Heart left ventricle (tissue), 16 donors: ENCODE data around the gene AIPL1. TPM values are rescaled to one million over a fixed set of nuclear protein-coding genes. Genes with fewer than 3 reads are reported as not detected.

Experiments used
- ATAC-seq, 4 donors: fragments of 200-7000 bp; cut with Tn5 transposase; one replicate each; pipeline ENCODE4 v1.9.1; 2020 to 2022; ENCODE audit warnings: moderate library complexity in 4 of 4, mild to moderate bottlenecking in 3 of 4, moderate number of reproducible peaks in 1 of 4
- DNase-seq, 5 donors: peaks; one replicate each; pipeline ENCODE4 v3.0.0-alpha.2; 2020
- H3K27ac ChIP-seq, 12 donors: fragments of 200-600 bp; sonication (generic) in 4 of 12; one replicate each; pipeline versions ENCODE4 v1.5.0 to v1.8.0; 2016 to 2022; ENCODE audit warnings: mild to moderate bottlenecking in 2 of 12
- H3K27me3 ChIP-seq, 9 donors: fragments of 200-600 bp; sonication (generic) in 2 of 9; one replicate each; pipeline versions ENCODE4 v1.5.1 to v1.8.0; 2016 to 2022; ENCODE audit warnings: mild to moderate bottlenecking in 3 of 9
- H3K36me3 ChIP-seq, 9 donors: fragments of 200-600 bp; sonication (generic) in 2 of 9; one replicate each; pipeline versions ENCODE4 v1.5.0 to v1.8.0; 2018 to 2022; ENCODE audit warnings: mild to moderate bottlenecking in 2 of 9
- H3K4me1 ChIP-seq, 12 donors: fragments of 200-600 bp; sonication (generic) in 4 of 12; one replicate each; pipeline versions ENCODE4 v1.5.0 to v1.8.0; 2016 to 2022; ENCODE audit warnings: mild to moderate bottlenecking in 3 of 12
- H3K4me3 ChIP-seq, 12 donors: fragments of 200-600 bp; sonication (generic) in 4 of 12; one replicate each; pipeline versions ENCODE4 v1.5.0 to v1.8.0; 2017 to 2022; ENCODE audit warnings: mild to moderate bottlenecking in 9 of 12, moderate library complexity in 4 of 12
- H3K9me3 ChIP-seq, 12 donors: fragments of 200-600 bp; sonication (generic) in 4 of 12; one replicate each; pipeline versions ENCODE4 v1.5.0 to v1.8.0; 2016 to 2022; ENCODE audit warnings: mild to moderate bottlenecking in 1 of 12
- CTCF ChIP-seq, 12 donors: fragments of 200-600 bp; sonication (generic) in 4 of 12; IDR thresholded peaks; one replicate each; pipeline versions ENCODE4 v1.5.0 to v1.8.0; 2018 to 2022; ENCODE audit warnings: antibody characterized with exemption in 12 of 12, mild to moderate bottlenecking in 5 of 12
- POLR2A ChIP-seq, 2 donors: fragments of 450-650 bp; IDR thresholded peaks; one replicate each; pipeline ENCODE4 v1.6.1; 2017; ENCODE audit warnings: antibody characterized with exemption in 2 of 2, mild to moderate bottlenecking in 2 of 2, moderate library complexity in 2 of 2
- WGBS, 4 donors: extraction: QIAGEN DNeasy Blood & Tissue Kit in 2 of 4; methylation state at CpG; one replicate each; pipeline versions ENCODE4 v1.1.5 to v1.1.7; 2013 to 2018; 5-methylcytosine and 5-hydroxymethylcytosine counted together
- intact Hi-C, 10 donors: fragments of 100-400 bp; cut with DNase I; formaldehyde crosslinking; loops; one replicate each; pipeline versions ENCODE4 v1.11.1 to v1.14.2; 2022
- polyA plus RNA-seq, 2 donors: library from polyadenylated mRNA; stranded (reverse); fragments of 200-250 nt; gene quantifications; one replicate each; pipeline ENCODE4 v1.2.3, GENCODE V29; 2013
- total RNA-seq, 9 donors: library from RNA; depleted of rRNA in 2 of 9; stranded (reverse); fragments of >200 nt in 2 of 9; fragmentation: NEBNext Ultra II Directional in 3 of 9; extraction: Animal tissue kit (Norgen Biotek cat#: 25700) in 3 of 9; gene quantifications; one replicate each; pipeline versions ENCODE4 v1.1.0 to v1.2.4, GENCODE V29; 2016 to 2023
- donor health status: ischemic (EF 13 %, LVEDD 7.1; RV severe dilation, severe dysfunction).
- donor health status: healthy with polysubstance abuse.
- donor health status: DM: no; HTN: yes; CAD: no.
- donor health status: DM: no; HTN: no; CAD: no.
- donor health status: ischemic (EF 25% LVEDD 6.9; RV normal size, moderate dysfunction).
- donor health status: ischemic (EF 25% LVEDD 5.7; RV mildly dilated, moderate dysfunction).
- donor health status: healthy.
- donor health status: DM: yes; HTN: yes; CAD: no.
- donor health status: ischemic (EF 35%, LVEDD 5.7; RV mildly dilated, moderate dysfunction).
- donor health status: nonischemic (EF 11% LVEDD 7.7; RV severe dilation, severe dysfunction).
- donor health status: DM: yes; HTN: yes; CAD: no.
- donor health status: PGD.
- donor health status: ischemic (EF 29% LVEDD 5.4; RV normal size, mild dysfunction).
- donor health status: nonischemic (EF 23%, LVEDD 6.1; RV moderate dilation, normal function).

AIPL1 gene
- total and polyA plus RNA-seq, 11 donors: not detected

DNA sequence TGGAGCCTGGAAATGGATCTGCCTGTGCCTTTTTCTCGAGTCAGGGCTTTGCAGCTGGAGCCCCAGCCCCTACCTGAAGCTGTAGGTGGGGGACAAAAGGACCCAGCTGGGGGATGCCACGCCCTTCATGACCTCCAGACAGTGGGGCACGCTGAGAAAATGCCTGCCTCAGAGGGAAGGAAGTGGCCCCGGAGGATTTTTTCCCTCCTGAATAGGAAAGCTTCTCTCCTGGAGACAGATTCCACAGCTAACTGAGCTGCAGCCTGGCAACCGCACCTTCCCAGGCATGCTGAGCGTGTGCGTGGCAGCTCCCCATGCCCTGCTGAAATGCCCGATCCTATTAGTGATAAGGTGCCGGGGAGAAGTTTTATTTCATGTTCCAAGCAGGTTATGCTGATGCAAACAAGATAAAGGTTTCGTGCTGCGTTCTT, 58.0 kb downstream of the AIPL1 start:
- ATAC-seq (no peak), DNase-seq (no peak)
- Histone ChIP-seq H3K9me3 (peaks cover 0 to 6% (median 0%) of the 10 kb centered on the region in 12 donors), H3K27ac (no peak overlapping the region), H3K4me1 (peaks cover 0 to 3% (median 0%) of the 10 kb centered on the region in 12 donors), H3K36me3 (no peaks in the 10 kb centered on the region), H3K27me3 (peaks cover 0 to 21% (median 0%) of the 10 kb centered on the region in 9 donors), H3K4me3 (no peak overlapping the region)
- intact Hi-C loops: no loop called here
- TF ChIP-seq CTCF (IDR thresholded peaks at IDR 0.05) (no peak), POLR2A (IDR thresholded peaks at IDR 0.05) (no peak)
- 44 to 71% (median 64%) methylated on average over 4 to 11 of the region's 11 CpGs for WGBS, 4 donors

DNA sequence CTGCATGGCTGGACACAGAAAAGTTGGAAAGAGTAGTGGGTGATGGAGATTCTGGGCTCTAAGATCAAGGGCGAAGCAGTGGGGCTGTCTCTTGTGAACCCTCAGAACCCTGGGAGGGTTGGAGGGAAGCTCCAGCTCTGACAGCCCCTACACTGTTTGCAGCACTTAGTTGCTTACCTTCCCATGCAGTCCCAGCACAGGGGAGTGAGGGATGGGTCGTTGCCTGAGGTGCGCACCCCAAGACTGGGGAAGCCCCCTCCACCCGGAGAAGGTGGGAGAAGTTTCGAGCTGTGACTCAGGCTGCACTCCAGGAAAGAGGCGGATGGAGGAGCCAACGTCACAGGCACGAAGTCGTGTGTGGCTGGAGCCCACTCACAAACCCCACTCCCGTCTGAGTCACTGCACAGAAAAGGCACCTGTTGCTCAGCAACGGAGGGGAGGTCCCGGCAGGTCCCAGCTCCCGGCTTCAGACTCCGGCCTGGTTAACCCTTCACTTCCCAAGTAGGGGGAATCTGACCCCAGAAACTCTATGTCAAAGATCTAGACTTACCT, 60.1 kb downstream of the AIPL1 start:
- intact Hi-C loops: no loop called here
- DNase-seq (no peak), ATAC-seq (peak in 1 of 4 donors; percentile 90)

GRCh38 chr17:6374271-6374691, 60.6 kb downstream of the AIPL1 start:
- H3K9me3 ChIP-seq: peaks cover 0 to 6% (median 0%) of the 10 kb centered on the region in 12 donors
- H3K4me3 ChIP-seq: no peak overlapping the region
- H3K27ac ChIP-seq: no peak overlapping the region
- H3K36me3 ChIP-seq: no peaks in the 10 kb centered on the region
- intact Hi-C loops: no loop called here
- peaks cover 0 to 21% (median 0%) of the 10 kb centered on the region in 9 donors for H3K27me3 ChIP-seq
- ATAC-seq (peak in 1 of 4 donors; percentile 70), DNase-seq (no peak)
- WGBS, 4 donors: 15 to 30% (median 20%) methylated on average over 2 of the region's 2 CpGs
- no peak for TF ChIP-seq POLR2A (IDR thresholded peaks at IDR 0.05)
- TF ChIP-seq CTCF (IDR thresholded peaks at IDR 0.05): no peak
- peaks cover 0 to 3% (median 0%) of the 10 kb centered on the region in 12 donors for H3K4me1 ChIP-seq

More for the DNA sequence above, 60.1 kb downstream of the AIPL1 start:
- peaks cover 0 to 21% (median 0%) of the 10 kb centered on the region in 9 donors for H3K27me3 ChIP-seq
- WGBS, 4 donors: 3 to 8% (median 6%) methylated on average over 14 of the region's 14 CpGs
- TF ChIP-seq POLR2A (IDR thresholded peaks at IDR 0.05) (no peak), CTCF (IDR thresholded peaks at IDR 0.05) (no peak)
- no peak overlapping the region for H3K4me3 ChIP-seq
- no peak overlapping the region for H3K27ac ChIP-seq
- peaks cover 0 to 6% (median 0%) of the 10 kb centered on the region in 12 donors for H3K9me3 ChIP-seq
- peaks cover 0 to 3% (median 0%) of the 10 kb centered on the region in 12 donors for H3K4me1 ChIP-seq
- no peaks in the 10 kb centered on the region for H3K36me3 ChIP-seq

Other genes starting within 250 kb of the AIPL1 start
- gene PIMREG, start 9.3 kb upstream of the AIPL1 start, total RNA-seq: 1 to 10 TPM in 2 of 9 donors, under 1 TPM in 3, not detected in 4; 0.35 to 4.6 (median 0.75) TPM
- gene PIMREG, start 9.3 kb upstream of the AIPL1 start, polyA plus RNA-seq: under 1 TPM in 1 of 2 donors, not detected in 1; 0.21 TPM
- gene PITPNM3, start 121.4 kb upstream of the AIPL1 start, total RNA-seq: 1 to 10 TPM in 1 of 9 donors, under 1 TPM in 8; 0.16 to 1.7 (median 0.33) TPM
- under 1 TPM; 0.23 to 0.42 TPM for gene PITPNM3, start 121.4 kb upstream of the AIPL1 start, polyA plus RNA-seq
- gene KIAA0753, start 205.6 kb upstream of the AIPL1 start, total RNA-seq: 10 to 100 TPM in 1 of 9 donors, 1 to 10 TPM in 8; 3.3 to 10.2 (median 5.0) TPM
- gene KIAA0753, start 205.6 kb upstream of the AIPL1 start, polyA plus RNA-seq: 1 to 10 TPM; 2.7 to 5.0 TPM
- gene TXNDC17, start 205.9 kb upstream of the AIPL1 start, total RNA-seq: 10 to 100 TPM; 31.5 to 95.2 (median 43.3) TPM
- gene TXNDC17, start 205.9 kb upstream of the AIPL1 start, polyA plus RNA-seq: 100 to 1,000 TPM in 1 of 2 donors, 10 to 100 TPM in 1; 98.3 to 221 TPM
- gene MED31, start 216.5 kb upstream of the AIPL1 start, total RNA-seq: 10 to 100 TPM in 7 of 9 donors, 1 to 10 TPM in 2; 5.4 to 17.5 (median 13.7) TPM
- 10 to 100 TPM; 18.7 to 20.9 TPM for gene MED31, start 216.5 kb upstream of the AIPL1 start, polyA plus RNA-seq
- gene C17orf100, start 216.6 kb upstream of the AIPL1 start, total RNA-seq: under 1 TPM; 0.30 to 0.75 (median 0.56) TPM
- under 1 TPM; 0.84 to 0.86 TPM for gene C17orf100, start 216.6 kb upstream of the AIPL1 start, polyA plus RNA-seq